ENCODE results near the gene GTF2F1.

DNA sequence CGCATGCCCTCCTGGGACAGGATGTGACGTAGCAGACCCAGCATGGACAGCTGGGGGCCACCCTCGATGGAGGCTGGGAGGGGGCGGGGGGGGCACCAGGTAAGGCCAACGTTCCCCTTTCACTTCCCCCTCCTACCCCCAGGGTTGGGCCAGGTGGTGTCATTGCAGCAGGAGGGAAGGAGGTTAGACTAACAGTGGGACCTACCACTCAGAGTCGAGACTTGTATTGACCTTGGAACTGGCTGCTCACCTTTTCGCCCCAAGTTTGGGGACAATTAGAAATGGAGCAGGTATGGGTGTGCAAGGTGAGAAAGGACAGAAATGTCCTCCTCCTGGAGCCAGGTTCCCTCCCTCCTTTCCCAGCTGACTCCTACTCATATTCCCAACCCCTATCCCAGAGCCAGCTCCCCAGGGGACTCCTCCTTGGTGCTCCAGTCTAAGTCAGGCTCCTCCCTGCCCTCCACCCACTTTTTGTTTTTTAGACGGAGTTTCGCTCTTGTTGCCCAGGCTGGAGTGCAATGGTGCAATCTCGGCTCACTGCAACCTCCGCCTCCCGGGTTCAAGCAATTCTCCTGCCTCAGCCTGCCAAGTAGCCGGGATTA, 49.2 kb upstream of the GTF2F1 start:
- TF ChIP-seq, protein P1, sequence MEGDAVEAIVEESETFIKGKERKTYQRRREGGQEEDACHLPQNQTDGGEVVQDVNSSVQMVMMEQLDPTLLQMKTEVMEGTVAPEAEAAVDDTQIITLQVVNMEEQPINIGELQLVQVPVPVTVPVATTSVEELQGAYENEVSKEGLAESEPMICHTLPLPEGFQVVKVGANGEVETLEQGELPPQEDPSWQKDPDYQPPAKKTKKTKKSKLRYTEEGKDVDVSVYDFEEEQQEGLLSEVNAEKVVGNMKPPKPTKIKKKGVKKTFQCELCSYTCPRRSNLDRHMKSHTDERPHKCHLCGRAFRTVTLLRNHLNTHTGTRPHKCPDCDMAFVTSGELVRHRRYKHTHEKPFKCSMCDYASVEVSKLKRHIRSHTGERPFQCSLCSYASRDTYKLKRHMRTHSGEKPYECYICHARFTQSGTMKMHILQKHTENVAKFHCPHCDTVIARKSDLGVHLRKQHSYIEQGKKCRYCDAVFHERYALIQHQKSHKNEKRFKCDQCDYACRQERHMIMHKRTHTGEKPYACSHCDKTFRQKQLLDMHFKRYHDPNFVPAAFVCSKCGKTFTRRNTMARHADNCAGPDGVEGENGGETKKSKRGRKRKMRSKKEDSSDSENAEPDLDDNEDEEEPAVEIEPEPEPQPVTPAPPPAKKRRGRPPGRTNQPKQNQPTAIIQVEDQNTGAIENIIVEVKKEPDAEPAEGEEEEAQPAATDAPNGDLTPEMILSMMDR (IDR thresholded peaks at IDR 0.05; ENCODE audit: insufficient read depth, low read length, poor library complexity, severe bottlenecking) = no peak
- TF ChIP-seq EZH2phosphoT487 (conservative IDR thresholded peaks at IDR 0.05; ENCODE audit: low read length) = no peak

Data from SU-DHL-6 (cell line).